GM08714 (cell line): ENCODE results near the gene SMYD5.

Source experiments
- H3K4me3 ChIP-seq: fragments of 200-500 bp; sonication (Bioruptor generic); 2 replicates; pipeline ENCODE4 v1.5.1; 2014; ENCODE audit warnings: mild to moderate bottlenecking, low read length, inconsistent platforms
- ZNF274 ChIP-seq: IDR thresholded peaks from 2 replicates; pipeline ENCODE4 v1.6.1; 2012; ENCODE audit warnings: mild to moderate bottlenecking, low read depth, low read length

Gene SMYD5

DNA sequence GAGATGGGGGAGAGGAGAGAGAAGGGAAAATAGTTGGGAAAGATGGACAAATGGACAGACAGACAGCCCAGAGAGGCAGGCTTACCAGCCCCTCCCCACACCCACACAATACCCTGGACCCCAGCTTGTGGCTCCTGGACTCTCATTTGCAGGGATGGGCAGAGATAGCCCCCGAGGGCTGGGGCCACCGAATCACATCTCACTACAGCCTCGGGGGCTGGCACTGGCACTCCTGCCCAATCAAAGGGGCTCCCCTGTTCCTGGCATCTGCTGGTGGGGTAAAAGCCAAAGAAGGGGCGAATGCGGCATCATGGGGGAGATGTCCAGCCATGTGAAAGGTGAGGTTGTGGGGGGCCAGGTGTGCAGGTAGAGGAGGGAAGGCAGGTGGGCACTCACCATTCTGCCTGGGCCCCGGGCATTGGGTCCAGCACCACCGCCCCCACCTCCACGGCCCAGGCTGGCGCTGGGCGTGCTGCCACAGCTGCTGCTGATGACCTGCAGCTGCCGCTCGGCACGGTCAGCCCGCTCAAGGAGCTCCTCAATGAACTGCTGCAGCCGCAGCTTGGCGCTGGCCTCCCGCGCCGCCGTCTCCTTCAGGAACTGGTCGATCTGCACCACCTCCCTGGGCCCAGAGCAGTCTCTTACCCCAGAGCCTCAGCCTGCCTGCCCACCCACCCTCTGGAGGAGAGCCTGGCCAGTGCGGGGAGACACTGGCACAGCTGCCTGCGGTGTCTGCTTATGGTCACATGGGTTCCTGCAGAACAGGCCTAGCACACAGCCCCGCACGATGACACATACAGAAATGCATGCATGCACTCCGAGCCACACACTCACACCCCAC is 52.2 kb downstream of the SMYD5 start:
- no peak overlapping the region for H3K4me3 ChIP-seq
- TF ChIP-seq ZNF274, result no peak

DNA sequence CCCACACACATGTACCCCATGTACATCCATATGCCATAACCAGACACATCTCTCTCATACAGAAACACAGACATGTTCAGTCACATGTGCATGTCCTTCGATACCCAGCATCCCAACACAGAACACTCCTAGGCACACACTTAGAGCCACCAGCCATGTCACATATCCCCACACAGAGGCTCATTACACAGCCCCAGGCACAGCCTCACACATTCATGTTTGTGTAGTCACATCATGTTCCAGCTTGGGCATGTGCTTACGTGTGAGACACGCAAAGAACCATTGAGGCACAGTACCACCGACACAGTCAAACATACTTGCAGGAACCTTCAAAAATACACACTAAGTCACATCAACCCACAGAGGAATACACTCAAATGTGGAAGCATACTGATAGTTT is 53.0 kb downstream of the SMYD5 start:
- H3K4me3 ChIP-seq, result no peak overlapping the region
- no peak for TF ChIP-seq ZNF274

DNA sequence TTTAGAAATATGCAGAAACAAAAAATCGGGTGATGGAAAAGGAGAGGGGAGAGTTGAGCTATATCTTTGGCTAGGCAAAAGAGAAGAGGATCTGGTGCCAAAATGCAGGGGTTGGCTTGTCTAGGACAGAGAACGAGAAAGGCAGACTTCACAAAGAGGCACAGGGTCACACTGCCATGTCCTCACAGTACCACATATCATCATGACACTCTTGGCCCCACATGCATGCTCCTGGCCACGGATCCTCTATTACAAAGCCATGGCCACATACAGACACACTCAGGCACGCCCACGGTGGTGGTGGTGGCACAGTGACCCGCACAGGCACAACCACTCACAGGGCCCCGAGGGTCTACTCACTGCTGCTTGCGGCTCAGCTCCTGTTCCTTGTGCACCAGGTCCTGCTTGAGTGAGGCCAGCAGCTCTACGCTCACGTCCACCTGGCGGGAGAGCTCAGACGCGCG is 54.4 kb downstream of the SMYD5 start:
- no peak overlapping the region for H3K4me3 ChIP-seq
- no peak for TF ChIP-seq ZNF274

DNA sequence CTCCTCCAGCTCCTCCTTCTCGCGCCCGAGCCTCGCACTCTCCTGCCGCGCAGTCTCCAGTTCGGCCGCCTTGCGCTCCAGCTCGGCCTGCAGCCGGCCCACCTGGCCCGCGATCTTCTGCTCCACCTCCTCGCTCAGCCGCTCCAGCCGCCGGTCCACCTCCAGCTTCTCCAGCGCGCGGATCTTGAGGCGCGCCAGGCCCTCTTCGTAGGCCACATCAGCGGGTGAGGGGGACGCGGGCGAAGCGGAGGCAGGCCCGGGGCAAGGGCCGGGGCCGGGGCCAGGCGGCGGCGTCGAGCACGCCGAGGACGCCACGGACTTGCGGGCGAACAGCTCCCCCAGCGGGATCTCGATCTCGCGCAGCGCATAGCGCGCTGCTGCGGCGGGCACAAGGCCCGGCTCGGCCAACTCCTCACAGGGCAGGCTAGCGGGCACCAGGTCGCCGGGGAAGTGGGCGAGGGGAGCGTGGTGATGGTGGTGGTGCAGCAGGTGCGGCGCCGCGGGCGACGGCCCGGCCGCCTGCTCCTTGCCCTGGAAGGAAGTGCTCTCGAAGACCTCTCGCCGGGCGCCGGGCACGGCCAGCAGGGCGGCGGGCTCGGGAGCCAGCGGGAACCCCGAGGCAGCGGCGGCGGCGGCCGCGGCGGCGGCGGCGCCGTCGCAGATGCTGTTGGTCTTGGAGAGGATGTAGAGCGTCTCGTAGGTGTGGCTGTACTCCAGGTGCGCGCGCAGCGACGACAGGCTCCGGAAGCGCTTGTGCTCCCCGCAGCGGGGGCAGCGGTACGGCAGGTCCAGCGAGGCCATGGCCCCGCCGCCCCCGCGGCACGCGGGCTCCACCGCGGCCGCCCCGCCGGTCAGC is 55.0 kb downstream of the SMYD5 start:
- H3K4me3 ChIP-seq, result peak overlapping the region; percentile 40; the same call in 1 of the 2 replicates

DNA sequence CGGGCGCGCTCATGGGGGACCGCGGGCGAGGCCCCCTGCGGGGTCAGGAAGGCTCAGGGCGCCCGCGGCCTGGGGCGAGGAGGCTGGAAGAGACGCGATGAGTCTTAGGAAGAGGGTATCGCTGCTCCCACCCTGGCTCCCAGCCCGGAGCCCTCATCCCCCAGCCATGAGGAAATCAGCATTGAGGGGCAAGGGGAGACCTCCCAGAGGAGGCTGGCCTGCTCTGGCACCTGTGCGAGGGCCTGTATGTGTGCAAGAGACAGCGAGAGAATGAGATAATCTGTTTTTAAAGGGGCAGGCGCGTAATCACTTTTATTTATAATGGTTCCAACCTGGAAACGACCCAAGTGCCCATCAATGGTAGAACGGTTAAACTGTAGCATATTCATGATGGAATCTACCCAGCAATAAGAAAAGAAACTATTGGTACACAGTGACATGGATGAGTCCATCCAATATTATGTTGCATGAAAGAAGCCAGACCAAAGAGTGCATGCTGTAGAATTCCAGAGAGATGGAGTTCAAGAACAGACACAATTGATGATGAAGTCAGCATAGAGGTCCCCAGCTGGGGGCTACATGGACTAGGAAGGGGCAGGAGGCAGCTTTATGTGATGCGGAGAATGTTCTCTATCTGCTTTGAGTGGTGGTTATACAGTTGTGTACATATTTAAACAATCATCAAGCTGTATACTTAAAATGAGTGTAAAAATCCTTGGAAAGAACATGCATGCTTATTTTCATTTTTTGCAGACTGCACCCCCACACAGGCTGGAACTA is 55.8 kb downstream of the SMYD5 start:
- no peak for TF ChIP-seq ZNF274
- H3K4me3 ChIP-seq, result peak overlapping the region; percentile 35; the same call in 1 of the 2 replicates

More for the DNA sequence above, 55.0 kb downstream of the SMYD5 start:
- no peak for TF ChIP-seq ZNF274

DNA sequence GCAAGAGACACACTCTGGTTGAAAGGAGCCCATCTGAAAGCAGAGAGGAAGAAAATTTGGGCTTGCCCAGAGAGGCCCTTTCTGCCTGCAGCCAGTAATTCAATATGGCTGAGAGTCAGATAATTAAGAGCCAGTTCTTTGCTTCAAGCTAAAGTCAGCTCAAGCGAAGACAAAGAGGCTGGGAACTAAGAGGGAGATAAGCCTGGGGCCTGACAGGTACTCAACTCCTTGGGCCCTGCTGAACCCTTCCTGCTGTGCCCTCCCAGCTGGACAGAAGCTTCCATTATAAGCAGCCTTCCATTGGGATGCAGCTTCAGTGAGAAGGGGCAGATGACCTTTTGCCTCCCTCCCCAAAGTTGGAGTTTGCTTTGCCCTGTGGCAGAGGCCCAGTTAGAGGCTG is 58.2 kb downstream of the SMYD5 start:
- H3K4me3 ChIP-seq, result no peak overlapping the region
- no peak for TF ChIP-seq ZNF274
